K562 (cell line): ENCODE measurements around the gene CWF19L2. TPM values are rescaled to one million over a fixed set of nuclear protein-coding genes. Genes with fewer than 3 reads are reported as not detected.
A peak's percentile ranks its signal among the peaks of the same experiment; 100 is the strongest.

Experiments used
- CBX1 ChIP-seq: sonication (generic); IDR thresholded peaks from 2 replicates; pipeline ENCODE4 v1.6.1; 2016; ENCODE audit warnings: antibody characterized with exemption, low read depth, mild to moderate bottlenecking
- CBX2 ChIP-seq: fragments of 200-600 bp; sonication (generic); IDR thresholded peaks from one replicate; pipeline ENCODE4 v1.6.1; 2012; ENCODE audit warnings: mild to moderate bottlenecking, low read length, inconsistent platforms; ENCODE audit not compliant: insufficient read depth, poor library complexity, severe bottlenecking
- CTBP1 ChIP-seq: fragments of 450-650 bp; IDR thresholded peaks from 2 replicates; pipeline ENCODE4 v1.6.1; 2016; ENCODE audit warnings: borderline replicate concordance
- EP400 ChIP-seq: fragments of 450-650 bp; IDR thresholded peaks from 2 replicates; pipeline ENCODE4 v1.6.1; 2017; ENCODE audit warnings: antibody characterized with exemption, mild to moderate bottlenecking, moderate library complexity
- JUND ChIP-seq, 2 experiments: IDR thresholded peaks; 2 replicates in 1 of 2; 3 replicates in 1 of 2; pipeline ENCODE4 v1.6.1; 2011; ENCODE audit warnings: borderline replicate concordance in 2 of 2, low read depth in 2 of 2, low read length in 2 of 2, improper control_type of control experiment in 1 of 2, missing biosample characterization in 1 of 2, missing genetic modification characterization in 1 of 2, missing genetic modification reagents in 1 of 2
- KLF16 ChIP-seq: IDR thresholded peaks from 2 replicates; pipeline ENCODE4 v1.6.1; 2016; ENCODE audit warnings: antibody characterized with exemption
- MAFF ChIP-seq: IDR thresholded peaks from 2 replicates; pipeline ENCODE4 v1.6.1; 2012; ENCODE audit warnings: low read length, improper control_type of control experiment
- PCBP2 ChIP-seq: fragments of 200-400 bp; formaldehyde crosslinking; IDR thresholded peaks from 2 replicates; pipeline ENCODE4 v1.6.1; 2018; ENCODE audit warnings: low read length, low read depth, mild to moderate bottlenecking, moderate library complexity; ENCODE audit not compliant: poor library complexity, severe bottlenecking
- PML ChIP-seq: IDR thresholded peaks from 2 replicates; pipeline ENCODE4 v1.6.1; 2012; ENCODE audit warnings: low read length, inconsistent platforms
- POLR2B ChIP-seq: fragments of 450-650 bp; IDR thresholded peaks from 2 replicates; pipeline ENCODE4 v1.6.1; 2018; ENCODE audit warnings: low read depth; ENCODE audit not compliant: partially characterized antibody
- POLR2H ChIP-seq: IDR thresholded peaks from 2 replicates; pipeline ENCODE4 v1.6.1; 2016; ENCODE audit warnings: missing genetic modification characterization, low read depth, mild to moderate bottlenecking, control low read depth, missing compliant biosample characterization, moderate library complexity
- POLR3G ChIP-seq: IDR thresholded peaks from 2 replicates; pipeline ENCODE4 v1.6.1; 2011; ENCODE audit not compliant: insufficient read length, insufficient replicate concordance; ENCODE audit errors: extremely low read depth
- RB1 ChIP-seq: fragments of 450-650 bp; IDR thresholded peaks from 2 replicates; pipeline ENCODE4 v1.6.1; 2017; ENCODE audit warnings: low read depth, mild to moderate bottlenecking
- SIN3B ChIP-seq: fragments of 450-650 bp; IDR thresholded peaks from 2 replicates; pipeline ENCODE4 v1.6.1; 2017; ENCODE audit warnings: low read depth, mild to moderate bottlenecking, moderate library complexity
- SMAD3 ChIP-seq: fragments of 450-650 bp; formaldehyde crosslinking; conservative IDR thresholded peaks from 2 replicates; pipeline ENCODE4 v1.4.0; 2020; ENCODE audit warnings: mild to moderate bottlenecking
- SMAD4 ChIP-seq: fragments of 250-450 bp; sonication (Bioruptor Pico); conservative IDR thresholded peaks from 2 replicates; pipeline ENCODE4 v1.8.0; 2021; ENCODE audit warnings: inconsistent platforms, mild to moderate bottlenecking, moderate library complexity
- SNRNP70 ChIP-seq: fragments of 200-400 bp; formaldehyde crosslinking; optimal IDR thresholded peaks from 2 replicates; pipeline ENCODE3; 2017; ENCODE audit warnings: low read depth, low read length
- TBL1XR1 ChIP-seq, 2 experiments: IDR thresholded peaks; 2 replicates each; pipeline ENCODE4 v1.6.1; 2012; ENCODE audit warnings: improper control_type of control experiment in 2 of 2, low read length in 2 of 2, mild to moderate bottlenecking in 1 of 2
- ZNF23 ChIP-seq: fragments of 250-450 bp; sonication (Bioruptor Pico); IDR thresholded peaks from 2 replicates; pipeline ENCODE4 v1.4.0; 2020; ENCODE audit warnings: mild to moderate bottlenecking
- ZNF282 ChIP-seq: sonication (generic); formaldehyde crosslinking; IDR thresholded peaks from 2 replicates; pipeline ENCODE4 v1.8.1; 2023; ENCODE audit warnings: missing genetic modification reagents
- ZNF324 ChIP-seq: fragments of 250-450 bp; sonication (Bioruptor Pico); IDR thresholded peaks from 2 replicates; pipeline ENCODE4 v1.4.0; 2020; ENCODE audit warnings: mild to moderate bottlenecking
- ZNF589 ChIP-seq: fragments of 200-800 bp; sonication (Bioruptor generic); IDR thresholded peaks from 2 replicates; pipeline ENCODE4 v1.6.1; 2016; ENCODE audit warnings: low read depth, missing genetic modification characterization, missing compliant biosample characterization
- ZNF644 ChIP-seq: fragments of 200-800 bp; sonication (Bioruptor generic); IDR thresholded peaks from 2 replicates; pipeline ENCODE4 v1.6.1; 2016; ENCODE audit warnings: low read depth, missing genetic modification characterization, missing compliant biosample characterization
- polyA plus RNA-seq, 8 experiments: library from polyadenylated mRNA; depleted of rRNA in 4 of 8; stranded (reverse) in 5 of 8; unstranded in 3 of 8; fragments of >200 nt; fragmentation: Nextera tagmentation in 2 of 8; fragmentation: Illumina TruSeq in 1 of 8; extraction: Ambion mirVana in 2 of 8; extraction: Trizol in 1 of 8; gene quantifications; 2 replicates each; pipeline versions ENCODE4 v1.2.1 to v1.2.3, GENCODE V29; 2011 to 2014; ENCODE audit warnings: inconsistent platforms in 1 of 8, missing spikeins in 1 of 8
- total RNA-seq, 7 experiments: library from RNA; depleted of rRNA in 6 of 7; stranded (reverse); fragments of >200 nt in 6 of 7; fragmentation: Illumina TruSeq in 2 of 7; extraction: Trizol in 2 of 7; gene quantifications; 2 replicates each; pipeline versions ENCODE4 v1.2.1 to v1.2.3, GENCODE V29; 2011 to 2021; ENCODE audit warnings: low replicate concordance in 1 of 7
- TF ChIP-seq, protein P1 (sequence below): fragments of 450-650 bp; IDR thresholded peaks from 2 replicates; pipeline ENCODE4 v1.6.1; 2016; ENCODE audit warnings: borderline replicate concordance
- TF ChIP-seq, protein P2 (sequence below): sonication (generic); formaldehyde crosslinking; IDR thresholded peaks from 2 replicates; pipeline ENCODE4 v1.8.0; 2022; ENCODE audit warnings: mild to moderate bottlenecking, missing genetic modification reagents

Gene CWF19L2
- total and polyA plus RNA-seq, 9 of the 15 experiments (the other 6 are each of a cell fraction or from before 2014, with no cell fraction given), result 4.7 to 23.3 (median 10.2) TPM

DNA sequence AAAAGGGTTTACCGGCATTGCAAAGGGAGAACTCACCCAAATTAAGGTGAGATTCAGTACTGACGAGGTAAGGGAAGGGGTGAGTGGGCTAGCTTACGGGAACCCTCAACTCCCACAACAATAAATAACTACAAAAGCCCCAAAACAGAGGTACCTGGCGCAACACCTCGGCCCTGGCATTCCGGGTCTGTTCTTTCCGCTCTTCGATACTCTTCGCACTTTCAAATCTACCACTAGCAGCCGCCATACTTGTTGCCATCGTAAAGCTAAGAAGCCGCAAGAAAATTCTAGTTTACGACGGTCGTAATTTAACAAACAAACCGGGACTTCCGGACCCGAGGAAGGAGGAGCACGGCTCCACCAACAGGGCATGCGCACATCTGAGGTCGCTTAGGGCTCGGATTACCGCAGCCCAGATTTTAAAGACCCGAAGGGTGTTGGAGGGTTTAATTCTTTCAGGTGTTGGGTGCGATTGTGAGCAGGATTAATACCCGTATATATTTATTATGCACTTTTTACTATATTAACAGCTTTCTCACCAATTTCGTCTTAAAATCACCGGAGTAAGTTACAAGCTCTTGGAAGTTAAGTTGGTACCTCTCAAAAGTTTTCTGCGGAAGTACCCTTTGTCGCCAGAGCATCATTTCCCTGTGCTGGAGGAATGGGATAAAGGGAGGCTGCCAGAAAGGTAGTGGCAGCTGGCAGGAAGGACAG is at the start of gene CWF19L2 (continued):
- TF ChIP-seq RB1 (no peak), MAFF (no peak), KLF16 (no peak), POLR2H (peak; percentile 83), CBX1 (no peak), ZNF324 (no peak), ZNF589 (CRISPR knock-in tag) (no peak), CTBP1 (no peak), POLR3G (no peak), POLR2B (peak; percentile 88), CBX2 (no peak), SIN3B (peak; percentile 87), SMAD3 (no peak), PCBP2 (no peak), ZNF282 (CRISPR knock-in tag) (no peak), JUND (IDR thresholded peaks at IDR 0.05; ENCODE audit: borderline replicate concordance, low read depth, low read length) (no peak), JUND (tag; IDR thresholded peaks at IDR 0.05; ENCODE audit: borderline replicate concordance, low read depth, low read length) (no peak; the same call in 2 of the 3 replicates), PML (peak; percentile 78), SMAD4 (CRISPR knock-in tag) (no peak), ZNF644 (peak; percentile 78; the same call in 1 of the 2 replicates), TBL1XR1 (IDR thresholded peaks at IDR 0.05; ENCODE audit: low read length in 2 of 2) (no peak), SNRNP70 (no peak), EP400 (no peak), ZNF23 (CRISPR knock-in tag) (no peak)
- TF ChIP-seq, protein P1, sequence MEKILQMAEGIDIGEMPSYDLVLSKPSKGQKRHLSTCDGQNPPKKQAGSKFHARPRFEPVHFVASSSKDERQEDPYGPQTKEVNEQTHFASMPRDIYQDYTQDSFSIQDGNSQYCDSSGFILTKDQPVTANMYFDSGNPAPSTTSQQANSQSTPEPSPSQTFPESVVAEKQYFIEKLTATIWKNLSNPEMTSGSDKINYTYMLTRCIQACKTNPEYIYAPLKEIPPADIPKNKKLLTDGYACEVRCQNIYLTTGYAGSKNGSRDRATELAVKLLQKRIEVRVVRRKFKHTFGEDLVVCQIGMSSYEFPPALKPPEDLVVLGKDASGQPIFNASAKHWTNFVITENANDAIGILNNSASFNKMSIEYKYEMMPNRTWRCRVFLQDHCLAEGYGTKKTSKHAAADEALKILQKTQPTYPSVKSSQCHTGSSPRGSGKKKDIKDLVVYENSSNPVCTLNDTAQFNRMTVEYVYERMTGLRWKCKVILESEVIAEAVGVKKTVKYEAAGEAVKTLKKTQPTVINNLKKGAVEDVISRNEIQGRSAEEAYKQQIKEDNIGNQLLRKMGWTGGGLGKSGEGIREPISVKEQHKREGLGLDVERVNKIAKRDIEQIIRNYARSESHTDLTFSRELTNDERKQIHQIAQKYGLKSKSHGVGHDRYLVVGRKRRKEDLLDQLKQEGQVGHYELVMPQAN, result peak; percentile 45; the same call in 1 of the 2 replicates
- TF ChIP-seq, protein P2, sequence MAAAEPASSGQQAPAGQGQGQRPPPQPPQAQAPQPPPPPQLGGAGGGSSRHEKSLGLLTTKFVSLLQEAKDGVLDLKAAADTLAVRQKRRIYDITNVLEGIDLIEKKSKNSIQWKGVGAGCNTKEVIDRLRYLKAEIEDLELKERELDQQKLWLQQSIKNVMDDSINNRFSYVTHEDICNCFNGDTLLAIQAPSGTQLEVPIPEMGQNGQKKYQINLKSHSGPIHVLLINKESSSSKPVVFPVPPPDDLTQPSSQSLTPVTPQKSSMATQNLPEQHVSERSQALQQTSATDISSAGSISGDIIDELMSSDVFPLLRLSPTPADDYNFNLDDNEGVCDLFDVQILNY (CRISPR knock-in tag), result no peak
